Keratinocyte (primary cell): ENCODE data around the gene LHFPL2. TPM values are rescaled to one million over a fixed set of nuclear protein-coding genes. Genes with fewer than 3 reads are reported as not detected.

ENCODE experiments used
- DNase-seq: peaks from one replicate; pipeline ENCODE4 v3.0.0-alpha.2; 2011; ENCODE audit warnings: low read depth, missing footprints, low spot score
- FAIRE-seq: peaks from 2 replicates; lab custom pipeline; 2011; peaks lifted over from hg19 to GRCh38; lab: Jason Lieb, UNC
- H2AFZ ChIP-seq: 2 replicates; pipeline ENCODE4 v1.6.0; 2012; ENCODE audit warnings: low read length, control low read depth, inconsistent platforms; ENCODE audit not compliant: control insufficient read depth
- H3K27ac ChIP-seq: 2 replicates; pipeline ENCODE4 v1.5.1; 2011; ENCODE audit warnings: low read length; ENCODE audit not compliant: control insufficient read depth, insufficient read depth
- H3K27me3 ChIP-seq: 3 replicates; pipeline ENCODE4 v1.6.0; 2011; ENCODE audit warnings: low read length; ENCODE audit not compliant: control insufficient read depth, insufficient read depth; ENCODE audit errors: extremely low read depth
- H3K36me3 ChIP-seq, 2 experiments: 2 replicates in 1 of 2; 3 replicates in 1 of 2; pipeline ENCODE4 v1.5.1; 2011; ENCODE audit warnings: low read length in 2 of 2, mild to moderate bottlenecking in 1 of 2; ENCODE audit not compliant: control insufficient read depth in 2 of 2, insufficient read depth in 2 of 2; ENCODE audit errors: extremely low read depth in 1 of 2
- H3K4me1 ChIP-seq: 3 replicates; pipeline ENCODE4 v1.5.1; 2011; ENCODE audit warnings: low read length; ENCODE audit not compliant: control insufficient read depth, insufficient read depth; ENCODE audit errors: extremely low read depth
- H3K4me2 ChIP-seq: 3 replicates; pipeline ENCODE4 v1.6.0; 2011; ENCODE audit warnings: low read depth, low read length; ENCODE audit not compliant: control insufficient read depth, insufficient read depth; ENCODE audit errors: extremely low read depth
- H3K4me3 ChIP-seq, 3 experiments: fragments of 200-600 bp in 1 of 3; sonication (generic) in 1 of 3; 2 replicates in 2 of 3; 3 replicates in 1 of 3; pipeline ENCODE4 v1.5.1; 2011 to 2016; ENCODE audit warnings: low read length in 3 of 3, mild to moderate bottlenecking in 3 of 3, control low read depth in 2 of 3, inconsistent platforms in 1 of 3, low read depth in 1 of 3, mixed read lengths in 1 of 3, mixed run types in 1 of 3, moderate library complexity in 1 of 3; ENCODE audit not compliant: control insufficient read depth in 2 of 3, insufficient read depth in 2 of 3; ENCODE audit errors: extremely low read depth in 1 of 3
- H3K79me2 ChIP-seq: 2 replicates; pipeline ENCODE4 v1.6.0; 2012; ENCODE audit warnings: low read length; ENCODE audit not compliant: control insufficient read depth, insufficient read depth
- H3K9ac ChIP-seq: 3 replicates; pipeline ENCODE4 v1.6.0; 2011; ENCODE audit warnings: low read length; ENCODE audit not compliant: control insufficient read depth, insufficient read depth; ENCODE audit errors: extremely low read depth
- H3K9me1 ChIP-seq: 3 replicates; pipeline ENCODE4 v1.6.0; 2011; ENCODE audit warnings: low read length; ENCODE audit not compliant: control insufficient read depth, insufficient read depth; ENCODE audit errors: extremely low read depth
- H3K9me3 ChIP-seq: 2 replicates; pipeline ENCODE4 v1.5.1; 2012; ENCODE audit warnings: low read depth, low read length; ENCODE audit not compliant: control insufficient read depth
- H4K20me1 ChIP-seq: 3 replicates; pipeline ENCODE4 v1.6.0; 2011; ENCODE audit warnings: low read length; ENCODE audit not compliant: control insufficient read depth, insufficient read depth; ENCODE audit errors: extremely low read depth
- EZH2 ChIP-seq: IDR thresholded peaks from one replicate; pipeline ENCODE4 v1.6.1; 2012; ENCODE audit warnings: inconsistent platforms, mild to moderate bottlenecking, low read length, moderate library complexity
- dilution Hi-C: fragments of 300-500 bp; cut with MboI; formaldehyde crosslinking; loops from one replicate; pipeline ENCODE4 v1.7.0; 2020; ENCODE audit warnings: low sequenced_read_pairs; ENCODE audit not compliant: extremely low pct_ligation_motif_present
- polyA plus RNA-seq, 5 experiments: library from polyadenylated mRNA; depleted of rRNA in 3 of 5; stranded (reverse) in 3 of 5; stranded (forward) in 1 of 5; unstranded in 1 of 5; fragments of >200 nt; gene quantifications; 1 replicate in 1 of 5; 2 replicates in 3 of 5; 3 replicates in 1 of 5; pipeline versions ENCODE4 v1.2.1 to v1.2.3, GENCODE V29; 2011 to 2012; ENCODE audit warnings: missing spikeins in 2 of 5, low read depth in 1 of 5, low replicate concordance in 1 of 5
- TF ChIP-seq, protein P1 (sequence below), 3 experiments: IDR thresholded peaks in 1 of 3; conservative IDR thresholded peaks in 1 of 3; optimal IDR thresholded peaks in 1 of 3; 2 replicates in 2 of 3; 3 replicates in 1 of 3; pipeline versions ENCODE3 to v1.5.1; 2011; ENCODE audit warnings: low read length in 3 of 3, mild to moderate bottlenecking in 3 of 3, moderate library complexity in 2 of 3, control low read depth in 1 of 3, inconsistent platforms in 1 of 3; ENCODE audit not compliant: insufficient read depth in 2 of 3; ENCODE audit errors: extremely low read depth in 1 of 3

LHFPL2 gene
- polyA plus RNA-seq, 1 donor (not counting 4 experiments of a cell fraction or from before 2014, with no cell fraction given), result 11.4 TPM

DNA sequence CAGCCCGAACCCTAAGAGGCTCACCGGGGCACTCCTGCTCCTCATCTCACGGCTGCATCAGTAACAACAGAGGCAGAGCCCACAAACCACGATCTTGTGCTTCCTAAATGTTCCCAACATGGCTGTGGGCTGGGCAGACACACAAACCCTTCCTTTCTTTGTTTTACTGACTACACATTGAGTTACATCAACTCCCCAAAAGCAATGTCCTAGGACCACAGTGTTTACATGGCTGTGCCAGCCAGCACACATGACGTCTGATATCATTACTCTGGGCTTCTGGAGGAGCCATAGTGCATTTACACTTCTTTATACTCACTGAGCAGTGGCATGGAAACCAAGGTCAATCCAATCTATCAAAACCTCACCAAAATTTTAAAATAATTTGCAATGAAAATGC lies 101.4 kb downstream of the LHFPL2 start:
- dilution Hi-C loops, result no loop called here
- no peak overlapping the region for H3K9ac ChIP-seq

GRCh38 chr5:78546276-78546996 lies 102.1 kb downstream of the LHFPL2 start:
- Histone ChIP-seq H3K9ac (no peak overlapping the region), H3K4me1 (no peaks in the 10 kb centered on the region), H4K20me1 (no peaks in the 10 kb centered on the region), H3K4me2 (no peak overlapping the region), H3K9me3 (no peaks in the 10 kb centered on the region), H3K9me1 (peaks cover 2% of the 10 kb centered on the region), H3K36me3 (peaks cover under 1 to 5% of the 10 kb centered on the region in 2 experiments), H3K27ac (no peak overlapping the region), H2AFZ (no peak overlapping the region), H3K4me3 (no peak overlapping the region), H3K27me3 (no peaks in the 10 kb centered on the region), H3K79me2 (no peaks in the 10 kb centered on the region)
- DNase-seq (no peak), FAIRE-seq (no peak)
- dilution Hi-C loops, result no loop called here
- TF ChIP-seq, protein P1, sequence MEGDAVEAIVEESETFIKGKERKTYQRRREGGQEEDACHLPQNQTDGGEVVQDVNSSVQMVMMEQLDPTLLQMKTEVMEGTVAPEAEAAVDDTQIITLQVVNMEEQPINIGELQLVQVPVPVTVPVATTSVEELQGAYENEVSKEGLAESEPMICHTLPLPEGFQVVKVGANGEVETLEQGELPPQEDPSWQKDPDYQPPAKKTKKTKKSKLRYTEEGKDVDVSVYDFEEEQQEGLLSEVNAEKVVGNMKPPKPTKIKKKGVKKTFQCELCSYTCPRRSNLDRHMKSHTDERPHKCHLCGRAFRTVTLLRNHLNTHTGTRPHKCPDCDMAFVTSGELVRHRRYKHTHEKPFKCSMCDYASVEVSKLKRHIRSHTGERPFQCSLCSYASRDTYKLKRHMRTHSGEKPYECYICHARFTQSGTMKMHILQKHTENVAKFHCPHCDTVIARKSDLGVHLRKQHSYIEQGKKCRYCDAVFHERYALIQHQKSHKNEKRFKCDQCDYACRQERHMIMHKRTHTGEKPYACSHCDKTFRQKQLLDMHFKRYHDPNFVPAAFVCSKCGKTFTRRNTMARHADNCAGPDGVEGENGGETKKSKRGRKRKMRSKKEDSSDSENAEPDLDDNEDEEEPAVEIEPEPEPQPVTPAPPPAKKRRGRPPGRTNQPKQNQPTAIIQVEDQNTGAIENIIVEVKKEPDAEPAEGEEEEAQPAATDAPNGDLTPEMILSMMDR (optimal IDR thresholded peaks at IDR 0.05 in 1 of 3, IDR thresholded peaks at IDR 0.05 in 1 of 3, conservative IDR thresholded peaks at IDR 0.05 in 1 of 3; ENCODE audit: extremely low read depth in 1 of 3, insufficient read depth in 2 of 3, low read length in 3 of 3), result no peak
- no peak for TF ChIP-seq EZH2

More for the DNA sequence above, 101.4 kb downstream of the LHFPL2 start:
- peaks cover 2% of the 10 kb centered on the region for H3K9me1 ChIP-seq
- no peak for DNase-seq
- no peaks in the 10 kb centered on the region for H3K4me1 ChIP-seq
- no peaks in the 10 kb centered on the region for H3K27me3 ChIP-seq
- H4K20me1 ChIP-seq, result no peaks in the 10 kb centered on the region
- H2AFZ ChIP-seq, result no peak overlapping the region
- H3K4me2 ChIP-seq, result no peak overlapping the region
- no peak for FAIRE-seq
- H3K27ac ChIP-seq, result no peak overlapping the region
- TF ChIP-seq, protein P1 (optimal IDR thresholded peaks at IDR 0.05 in 1 of 3, IDR thresholded peaks at IDR 0.05 in 1 of 3, conservative IDR thresholded peaks at IDR 0.05 in 1 of 3; ENCODE audit: extremely low read depth in 1 of 3, insufficient read depth in 2 of 3, low read length in 3 of 3), result no peak
- TF ChIP-seq EZH2, result no peak
- no peaks in the 10 kb centered on the region for H3K9me3 ChIP-seq
- peaks cover 0 to 5% of the 10 kb centered on the region in 2 experiments for H3K36me3 ChIP-seq
- H3K4me3 ChIP-seq, result no peak overlapping the region
- H3K79me2 ChIP-seq, result no peaks in the 10 kb centered on the region
